GM18868 (cell line): Measurements from ENCODE around the gene UBR1.
"Not testable (repeated sequence)": the region's sequence is repeated elsewhere in the genome, so short reads cannot be mapped to it uniquely, and the experiment has no call there.

Experiments
- ATAC-seq: cut with Tn5 transposase; IDR thresholded peaks from one replicate; pipeline ENCODE4 v1.9.1; 2021; ENCODE audit warnings: mild to moderate bottlenecking, moderate library complexity; ENCODE audit not compliant: unreplicated experiment

The UBR1 gene

DNA sequence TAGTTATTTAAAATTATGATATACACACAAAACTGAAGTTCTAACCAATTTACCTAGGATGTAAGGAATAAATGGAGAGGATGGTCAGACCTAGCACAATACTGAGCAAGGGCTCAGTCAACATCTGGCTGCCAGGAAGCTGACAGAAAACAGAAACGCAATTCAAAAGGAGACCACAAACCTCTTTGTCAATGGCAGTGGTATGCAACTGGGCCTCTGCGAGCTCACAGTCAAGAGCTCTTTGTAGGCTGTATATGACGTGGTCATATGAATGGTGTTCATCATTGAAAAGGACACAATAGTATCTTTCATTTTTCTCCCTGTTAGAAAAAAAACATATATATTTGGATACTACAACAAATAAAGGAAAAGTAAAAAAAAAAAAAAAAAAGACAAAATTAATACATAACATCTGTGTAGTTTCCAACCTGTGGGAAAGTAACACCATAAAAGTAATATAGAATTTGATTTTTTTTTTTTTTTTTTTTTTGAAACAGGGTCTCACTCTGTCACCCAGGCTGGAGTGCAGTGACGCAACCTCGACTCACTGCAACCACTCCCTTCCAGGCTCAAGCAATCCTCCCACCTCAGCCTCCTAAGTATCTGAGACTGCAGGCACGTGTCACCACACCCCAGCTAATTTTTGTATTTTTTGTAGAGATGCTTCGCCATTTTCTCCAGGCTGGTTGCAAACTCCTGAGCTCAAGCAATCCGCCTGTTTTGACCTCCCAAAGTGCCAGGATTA, 37.9 kb downstream of the UBR1 start:
- no peak for ATAC-seq

DNA sequence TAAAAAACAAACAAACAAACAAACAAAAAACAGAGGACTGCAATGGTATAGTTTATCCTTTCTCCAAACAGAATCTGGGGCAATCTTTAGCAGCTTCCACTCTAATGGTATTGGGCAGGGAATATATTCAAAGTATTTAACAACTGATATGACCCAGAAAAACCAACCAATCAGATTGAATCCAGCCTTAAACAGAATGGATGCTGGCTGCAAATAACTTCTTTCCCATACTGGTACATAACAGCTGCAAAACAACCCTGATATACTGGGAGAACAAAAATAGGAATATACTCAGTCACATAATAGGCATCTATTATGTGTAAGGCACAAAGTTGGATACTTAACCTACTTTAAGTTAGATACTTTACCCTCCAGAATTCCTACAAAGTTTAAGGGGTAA, 49.1 kb downstream of the UBR1 start:
- ATAC-seq, result no peak

DNA sequence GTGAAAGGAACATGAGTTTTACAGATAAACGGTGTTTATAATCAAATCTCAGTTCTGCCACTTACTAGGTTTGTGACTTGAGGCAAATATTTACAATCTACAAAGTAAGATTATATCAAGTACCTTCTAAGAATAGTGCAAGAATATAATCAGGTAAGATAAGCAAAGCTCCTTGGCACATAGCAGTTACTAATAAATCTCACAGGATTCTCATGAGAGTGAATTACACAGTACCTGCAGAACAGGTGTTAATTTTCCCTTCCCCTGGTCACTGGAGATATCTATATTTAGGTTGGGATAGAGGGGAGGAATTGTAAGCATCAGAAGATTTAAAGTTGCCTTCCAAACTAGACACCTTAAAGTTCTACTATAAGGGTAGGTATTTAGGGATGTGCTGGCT, 53.0 kb downstream of the UBR1 start:
- ATAC-seq, result no peak

DNA sequence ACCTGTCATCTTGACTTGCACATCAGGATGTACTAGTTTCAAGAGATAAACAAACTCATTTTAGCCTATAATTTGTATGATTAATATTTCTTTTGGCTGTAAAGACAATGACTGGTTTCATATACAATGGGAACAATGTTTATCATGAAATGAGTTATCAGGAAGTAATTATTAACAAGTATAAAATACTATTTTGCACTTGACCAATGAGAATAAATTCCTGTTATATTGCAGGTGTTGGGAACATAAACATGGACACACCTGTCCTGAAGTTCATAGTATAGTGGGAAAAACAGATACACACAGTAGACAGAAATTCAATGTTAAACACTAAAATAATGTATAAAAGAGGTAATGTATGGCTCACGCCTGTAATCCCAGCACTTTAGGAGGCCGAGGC, 56.9 kb downstream of the UBR1 start:
- ATAC-seq, result no peak

DNA sequence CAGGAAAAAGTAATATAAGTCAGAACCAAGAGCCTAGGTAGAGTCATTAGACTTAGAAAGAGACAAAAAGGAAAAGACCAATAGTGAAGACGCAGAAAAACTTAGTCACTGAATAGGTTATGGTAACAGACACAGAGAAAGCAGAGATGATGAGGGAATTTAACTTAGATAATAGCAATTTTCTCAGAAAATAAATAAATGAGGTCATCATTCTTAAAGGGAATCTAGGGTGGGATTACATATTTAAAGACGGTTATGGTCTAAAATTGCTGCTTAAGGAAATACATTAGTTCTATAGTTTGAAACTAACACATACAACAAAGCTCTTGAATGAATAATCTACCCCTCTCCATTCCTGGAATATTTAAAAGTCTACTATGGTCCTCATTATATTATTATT, 59.4 kb downstream of the UBR1 start:
- no peak for ATAC-seq

DNA sequence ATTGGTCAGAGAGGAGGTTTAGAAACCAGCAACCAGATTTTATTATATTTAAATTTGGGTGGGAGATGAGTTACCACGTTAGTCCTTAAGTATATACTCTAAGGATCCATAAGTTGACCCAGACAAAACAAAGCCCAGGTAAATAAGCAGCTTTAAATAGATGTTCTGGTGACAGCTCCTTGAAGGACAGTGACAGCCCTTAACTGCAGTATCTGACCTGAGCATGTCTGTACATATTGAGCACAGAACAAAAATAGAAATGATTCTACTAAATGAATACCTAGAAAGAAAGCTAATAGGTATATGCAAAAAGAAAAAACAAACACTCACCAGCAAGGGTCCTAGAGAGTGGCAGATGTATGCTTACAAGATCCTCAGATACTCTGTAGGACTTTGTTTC, 63.0 kb downstream of the UBR1 start:
- no peak for ATAC-seq

DNA sequence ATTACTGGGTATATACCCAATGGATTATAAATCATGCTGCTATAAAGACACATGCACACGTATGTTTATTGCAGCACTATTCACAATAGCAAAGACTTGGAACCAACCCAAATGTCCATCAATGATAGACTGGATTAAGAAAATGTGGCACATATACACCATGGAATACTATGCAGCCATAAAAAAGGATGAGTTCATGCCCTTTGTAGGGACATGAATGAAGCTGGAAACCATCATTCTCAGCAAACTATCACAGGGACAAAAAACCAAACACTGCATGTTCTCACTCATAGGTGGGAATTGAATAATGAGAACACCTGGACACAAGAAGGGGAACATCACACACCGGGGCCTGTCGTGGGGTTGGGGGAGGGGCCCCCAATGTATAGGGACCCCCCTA, 64.8 kb downstream of the UBR1 start:
- ATAC-seq, result not testable (repeated sequence)

DNA sequence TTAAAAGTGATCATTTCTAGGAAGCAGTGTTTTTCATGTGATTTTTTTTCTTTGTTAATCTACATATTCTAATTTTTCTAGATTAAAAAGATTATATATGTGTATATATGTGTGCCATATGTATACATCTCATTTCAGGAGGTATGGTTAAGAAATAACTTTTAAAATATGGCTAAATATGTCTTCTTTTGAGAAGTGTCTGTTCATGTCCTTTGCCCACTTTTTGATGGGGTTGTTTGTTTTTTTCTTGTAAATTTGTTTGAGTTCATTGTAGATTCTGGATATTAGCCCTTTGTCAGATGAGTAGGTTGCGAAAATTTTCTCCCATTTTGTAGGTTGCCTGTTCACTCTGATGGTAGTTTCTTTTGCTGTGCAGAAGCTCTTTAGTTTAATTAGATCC, 70.6 kb downstream of the UBR1 start:
- ATAC-seq, result not testable (repeated sequence)

DNA sequence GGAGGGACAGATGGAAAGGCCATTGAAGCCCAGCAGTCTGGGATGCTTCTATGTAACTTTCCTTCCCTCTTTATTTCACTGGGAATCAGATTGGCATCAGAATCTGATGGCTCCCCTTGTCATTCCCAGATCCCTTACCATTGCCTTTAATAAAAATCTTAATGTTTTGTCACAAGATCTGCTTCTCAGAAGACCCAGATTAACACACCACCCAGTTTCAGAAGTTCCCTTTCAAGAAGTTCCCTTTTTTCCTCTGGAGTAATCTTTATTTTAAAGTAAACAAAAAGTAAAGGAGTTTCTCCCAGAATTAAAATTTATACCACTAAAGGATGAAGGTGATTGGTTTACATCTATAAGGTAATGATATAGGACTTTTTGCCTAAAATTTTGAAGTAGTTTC, 76.4 kb downstream of the UBR1 start:
- ATAC-seq, result no peak

DNA sequence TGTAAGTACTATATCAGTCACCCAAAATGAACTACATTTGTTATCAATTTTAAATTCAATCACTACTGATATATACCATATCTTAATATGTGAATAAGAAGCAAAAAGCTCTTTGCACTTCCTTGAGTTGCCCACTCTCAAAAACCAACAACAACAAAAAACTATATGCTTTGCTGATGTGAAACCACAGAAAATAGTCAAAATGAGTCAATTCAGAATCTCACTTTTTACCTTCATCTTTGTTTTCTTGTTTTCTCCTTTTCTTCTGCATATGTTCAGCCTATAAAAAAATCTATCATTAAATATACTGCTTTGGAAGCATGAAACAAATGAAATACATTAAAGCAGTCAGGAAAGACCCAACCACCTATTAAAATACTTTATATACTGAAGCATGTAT, 80.7 kb downstream of the UBR1 start:
- no peak for ATAC-seq

DNA sequence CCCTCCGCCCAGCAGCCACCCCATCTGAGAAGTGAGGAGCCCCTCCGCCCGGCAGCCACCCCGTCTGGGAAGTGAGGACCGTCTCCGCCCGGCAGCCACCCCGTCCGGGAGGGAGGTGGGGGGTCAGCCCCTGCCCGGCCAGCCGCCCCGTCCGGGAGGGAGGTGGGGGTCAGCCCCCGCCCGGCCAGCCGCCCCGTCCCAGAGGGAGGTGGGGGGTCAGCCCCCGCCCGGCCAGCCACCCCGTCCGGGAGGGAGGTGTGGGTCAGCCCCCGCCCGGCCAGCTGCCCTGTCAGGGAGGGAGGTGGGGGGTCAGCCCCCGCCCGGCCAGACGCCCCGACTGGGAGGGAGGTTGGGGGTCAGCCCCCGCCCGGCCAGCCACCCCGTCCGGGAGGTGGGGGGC, 91.2 kb downstream of the UBR1 start:
- ATAC-seq, result not testable (repeated sequence)

DNA sequence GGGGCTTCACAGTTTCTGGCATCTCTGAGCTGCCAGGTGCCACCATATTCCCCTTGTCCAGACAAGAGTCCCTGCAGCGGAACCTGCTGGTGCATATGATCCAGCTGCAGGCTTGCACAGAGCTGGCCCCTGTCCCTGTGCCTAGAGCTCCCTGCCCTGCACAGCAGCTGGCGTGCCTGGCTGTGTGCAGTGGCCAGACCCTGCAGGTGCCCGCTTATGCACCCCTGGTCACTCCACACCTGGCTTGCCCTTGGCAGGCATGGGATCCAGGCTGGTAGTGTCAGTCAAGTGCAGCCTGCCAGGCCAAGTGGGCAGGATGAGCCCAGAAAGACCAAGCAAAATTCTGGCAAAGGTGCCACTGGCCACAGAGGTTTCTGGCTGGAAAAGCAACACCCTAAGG, 96.6 kb downstream of the UBR1 start:
- no peak for ATAC-seq

DNA sequence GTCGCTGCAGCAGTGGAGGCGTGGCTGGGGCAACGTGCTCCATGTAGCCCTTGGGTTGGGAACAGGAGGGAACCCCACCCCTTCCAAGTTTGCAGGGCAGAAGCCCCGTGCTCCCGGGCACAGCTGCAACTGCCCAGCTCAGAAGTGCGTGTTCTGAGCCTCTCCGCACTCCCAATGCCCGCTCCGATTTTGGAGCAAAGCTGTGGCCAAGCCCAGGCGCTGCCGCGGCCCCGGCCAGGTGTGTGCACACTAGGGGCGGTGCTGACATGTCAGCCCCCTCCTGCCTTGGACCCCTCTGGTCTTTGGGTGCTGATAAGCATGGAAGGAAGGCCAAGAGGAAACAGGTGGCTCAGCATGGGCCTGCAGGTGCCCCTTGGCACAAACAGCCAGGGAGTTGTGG, 97.7 kb downstream of the UBR1 start:
- no peak for ATAC-seq

DNA sequence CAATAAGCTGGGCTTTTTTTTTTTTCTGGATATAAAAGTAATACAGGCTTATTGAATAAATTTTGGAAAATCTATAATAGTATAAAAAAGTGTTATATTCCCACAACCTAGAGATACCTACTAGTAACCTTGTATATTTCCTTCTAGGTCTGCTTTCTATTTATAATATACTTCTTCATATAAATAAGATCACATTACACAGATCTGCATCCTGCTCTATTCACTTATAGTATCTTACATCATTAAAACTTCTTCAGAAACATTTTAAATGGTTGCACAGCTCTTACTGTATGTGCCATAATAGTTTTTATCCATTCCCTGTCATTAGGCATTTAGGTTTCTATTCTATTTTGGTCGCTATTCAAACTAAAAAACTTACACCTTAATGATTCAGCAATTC, 98.3 kb downstream of the UBR1 start:
- ATAC-seq, result no peak

DNA sequence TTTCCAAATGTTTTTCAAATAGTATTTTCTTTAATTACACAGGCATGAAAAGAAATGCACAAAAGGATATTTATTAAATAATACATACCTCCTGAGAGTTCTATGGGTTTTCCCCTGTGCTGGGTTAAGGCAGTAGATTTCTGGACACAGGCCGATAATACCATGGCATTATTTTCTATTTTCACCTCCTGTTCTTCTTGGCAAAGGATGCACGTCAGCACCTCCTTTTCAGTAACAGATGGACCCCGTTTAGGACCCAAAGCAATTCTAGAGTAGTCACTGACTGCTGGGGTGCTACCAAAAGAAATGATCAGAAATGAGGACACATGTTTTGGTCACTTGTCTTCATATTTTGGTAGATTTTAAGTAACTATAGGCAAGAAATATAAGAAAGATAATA, 98.8 kb downstream of the UBR1 start:
- ATAC-seq, result no peak

DNA sequence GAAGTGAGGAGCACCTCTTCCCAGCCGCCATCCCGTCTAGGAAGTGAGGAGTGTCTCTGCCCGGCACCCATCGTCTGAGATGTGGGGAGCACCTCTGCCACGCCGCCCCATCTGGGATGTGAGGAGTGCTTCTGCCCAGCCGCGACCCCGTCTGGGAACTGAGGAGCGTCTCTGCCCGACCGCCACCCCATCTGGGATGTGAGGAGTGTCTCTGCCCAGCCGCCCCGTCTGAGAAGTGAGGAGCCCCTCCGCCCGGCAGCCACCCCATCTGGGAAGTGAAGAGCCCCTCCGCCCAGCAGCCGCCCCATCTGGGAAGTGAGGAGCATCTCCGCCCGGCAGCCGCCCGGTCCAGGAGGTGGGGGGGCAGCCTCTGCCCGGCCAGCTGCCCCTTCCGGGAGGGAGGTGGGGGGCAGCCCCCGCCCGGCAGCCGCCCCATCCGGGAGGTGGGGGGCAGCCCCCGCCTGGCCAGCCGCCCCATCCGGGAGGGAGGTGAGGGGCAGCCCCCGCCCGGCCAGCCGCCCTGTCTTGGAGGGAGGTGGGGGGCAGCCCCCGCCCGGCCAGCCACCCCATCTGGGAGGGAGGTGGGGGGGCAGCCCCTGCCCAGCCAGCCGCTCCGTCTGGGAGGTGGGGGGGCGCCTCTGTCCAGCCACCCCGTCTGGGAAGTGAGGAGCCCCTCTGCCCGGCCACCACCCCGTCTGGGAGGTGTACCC, 100.8 kb downstream of the UBR1 start:
- ATAC-seq, result not testable (repeated sequence)

DNA sequence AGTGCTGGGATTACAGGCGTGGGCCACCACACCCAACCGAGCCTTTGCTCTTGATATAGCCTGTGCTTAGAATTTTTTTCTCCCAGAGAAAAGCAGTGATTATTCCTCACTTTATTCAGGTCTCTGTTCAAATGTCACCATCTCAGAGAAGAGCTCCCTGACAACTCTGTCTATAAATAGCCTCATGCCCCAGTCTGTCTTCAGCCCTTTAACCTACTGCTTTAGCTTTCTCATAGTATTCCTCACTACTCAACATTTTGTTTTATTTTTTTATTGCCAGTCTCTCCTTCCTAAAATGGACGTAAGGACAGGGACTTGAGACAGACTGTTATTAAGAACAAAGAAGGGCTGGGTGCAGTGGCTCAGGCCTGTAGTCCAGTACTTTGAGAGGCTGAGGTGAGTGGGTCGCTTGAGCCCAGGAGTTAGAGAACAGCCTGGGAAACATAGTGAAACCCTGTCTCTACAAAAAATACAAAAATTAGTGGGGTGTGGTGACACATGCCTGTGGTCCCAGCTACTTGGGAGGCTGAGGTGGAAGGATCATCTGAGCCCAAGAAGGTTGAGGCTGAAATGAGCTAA, 106.5 kb downstream of the UBR1 start:
- ATAC-seq, result no peak

DNA sequence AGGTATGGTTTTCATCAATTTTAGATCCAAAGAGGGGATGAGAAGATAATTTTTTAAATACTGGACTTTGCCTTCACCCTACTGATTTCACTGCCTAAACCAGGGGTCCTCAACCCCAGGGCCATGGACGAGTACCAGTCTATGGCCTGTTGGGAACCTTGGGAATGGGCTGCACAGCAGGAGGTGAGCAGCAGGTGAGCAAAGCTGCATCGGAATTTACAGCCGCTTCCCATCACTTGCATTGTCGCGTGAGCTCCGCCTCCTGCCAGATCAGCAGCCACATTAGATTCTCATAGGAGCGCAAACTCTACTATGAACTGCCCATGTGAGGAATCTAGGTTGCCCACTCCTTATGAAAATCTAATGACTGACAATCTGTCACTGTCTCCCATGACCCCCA, 109.0 kb downstream of the UBR1 start:
- no peak for ATAC-seq

DNA sequence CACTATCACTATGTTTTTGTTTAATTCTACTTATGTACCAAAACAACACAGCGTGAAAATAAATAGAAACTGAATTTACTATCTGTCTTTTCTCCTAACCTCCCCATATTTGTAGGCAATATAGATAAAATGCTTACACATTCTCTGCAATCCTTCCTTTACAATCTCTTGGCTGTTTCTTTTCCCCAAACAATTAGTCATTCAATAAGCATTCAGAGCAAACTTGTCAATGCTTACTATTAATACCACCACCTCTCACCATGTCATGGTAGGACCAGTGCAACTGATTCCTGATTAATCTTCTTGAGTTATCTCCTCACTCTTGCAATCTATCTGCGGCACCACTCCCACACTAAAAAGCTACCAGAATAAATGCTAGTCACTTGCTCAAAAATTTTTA, 111.3 kb downstream of the UBR1 start:
- ATAC-seq, result no peak

DNA sequence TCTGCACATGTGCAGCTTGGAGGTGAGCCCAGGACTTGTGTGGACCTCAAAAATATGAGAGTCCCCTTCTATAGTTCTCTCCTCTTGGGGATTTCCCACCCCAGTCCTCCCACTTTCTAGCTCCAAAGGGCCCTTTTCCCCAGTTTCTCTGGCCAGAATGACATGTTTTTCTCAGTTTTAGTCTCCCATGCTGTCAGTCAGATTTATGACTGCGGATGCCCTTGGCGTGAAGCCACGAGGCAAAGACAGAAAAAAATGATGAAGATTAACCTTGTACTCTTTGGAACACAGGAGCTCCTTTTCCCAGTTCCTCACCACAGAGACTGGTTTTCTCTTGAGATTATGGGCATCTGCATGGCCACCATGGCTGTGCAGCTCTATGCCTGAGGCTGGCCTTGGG, 113.2 kb downstream of the UBR1 start:
- no peak for ATAC-seq

DNA sequence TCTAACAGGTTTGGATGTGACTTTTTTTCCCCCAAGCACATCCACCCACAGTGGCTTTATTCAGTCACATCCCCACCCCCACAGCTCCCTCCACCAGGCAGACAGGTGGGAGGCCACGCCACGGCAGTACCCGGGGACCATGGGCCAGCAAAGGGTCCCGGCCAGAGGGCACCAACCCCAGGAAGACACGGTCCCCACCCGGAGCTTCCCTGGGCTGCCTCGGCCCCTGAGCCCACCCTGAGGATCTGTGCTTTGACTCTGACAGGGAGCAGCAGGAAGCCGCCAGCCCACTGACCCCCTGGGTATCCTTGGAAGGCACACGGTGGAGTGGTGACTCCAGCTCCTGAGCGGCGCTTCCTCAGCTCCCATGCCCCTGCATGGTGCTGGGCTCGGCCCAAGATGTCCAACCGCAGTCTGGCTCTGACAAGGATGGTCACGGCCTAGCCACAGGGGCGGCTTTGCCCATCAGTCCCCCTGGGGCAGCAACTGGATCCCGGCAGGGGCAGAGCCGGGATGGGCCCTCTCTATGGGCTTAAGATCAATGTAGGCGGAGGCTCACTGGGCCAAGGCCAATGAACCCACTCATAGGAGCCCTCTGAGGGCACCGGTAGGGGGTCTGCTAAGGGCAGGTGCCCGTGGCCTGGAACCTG, 119.0 kb downstream of the UBR1 start:
- ATAC-seq, result no peak

DNA sequence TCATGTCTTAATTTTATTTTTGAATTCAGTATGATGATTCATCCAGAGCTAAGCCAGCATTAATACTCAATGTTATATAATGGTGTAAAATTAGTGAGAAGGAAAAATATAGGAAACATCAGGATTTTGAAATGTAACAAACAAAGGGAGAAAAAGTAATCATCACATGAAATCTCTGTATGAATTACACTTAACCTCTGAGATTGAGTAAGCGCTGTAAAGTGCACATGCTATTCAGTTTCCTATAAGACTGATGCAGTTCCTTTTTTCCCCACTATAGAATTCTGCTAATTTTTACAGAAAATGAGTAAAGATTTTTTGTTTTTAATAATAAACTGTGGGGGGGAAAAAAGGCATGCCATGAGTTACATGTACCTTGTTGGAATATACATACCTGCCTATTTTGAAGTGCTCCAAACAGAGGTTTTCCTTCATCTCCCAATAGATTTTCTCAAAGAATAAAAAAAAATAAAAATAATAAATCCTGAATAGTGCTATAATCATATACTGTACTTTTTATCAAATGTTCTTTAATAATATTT, 121.3 kb downstream of the UBR1 start:
- no peak for ATAC-seq
